HG02938 (cell line): Measurements from ENCODE around the gene XYLT2.
"Not testable (repeated sequence)": the region's sequence is repeated elsewhere in the genome, so short reads cannot be mapped to it uniquely, and the experiment has no call there.

ENCODE experiments used
- ATAC-seq: cut with Tn5 transposase; IDR thresholded peaks from one replicate; pipeline ENCODE4 v1.9.1; 2021; ENCODE audit warnings: mild to moderate bottlenecking, moderate library complexity; ENCODE audit not compliant: unreplicated experiment

XYLT2 gene

GRCh38 chr17:50345432-50346312 lies at the start of gene XYLT2:
Gene XYLT2 (plus strand): TSS chr17:50346126. CDS start chr17:50346141, 15 bp downstream.
- ATAC-seq = no peak

- ATAC-seq = no peak
These were observed 48.5 kb upstream of the XYLT2 start for GRCh38 chr17:50297407-50297865.

- ATAC-seq = no peak
These were observed 47.9 kb upstream of the XYLT2 start for GRCh38 chr17:50298018-50298417.

- no peak for ATAC-seq
These were observed 46.1 kb upstream of the XYLT2 start for GRCh38 chr17:50299776-50300175.

GRCh38 chr17:50300824-50301223 lies 45.1 kb upstream of the XYLT2 start:
- not testable (repeated sequence) for ATAC-seq

DNA sequence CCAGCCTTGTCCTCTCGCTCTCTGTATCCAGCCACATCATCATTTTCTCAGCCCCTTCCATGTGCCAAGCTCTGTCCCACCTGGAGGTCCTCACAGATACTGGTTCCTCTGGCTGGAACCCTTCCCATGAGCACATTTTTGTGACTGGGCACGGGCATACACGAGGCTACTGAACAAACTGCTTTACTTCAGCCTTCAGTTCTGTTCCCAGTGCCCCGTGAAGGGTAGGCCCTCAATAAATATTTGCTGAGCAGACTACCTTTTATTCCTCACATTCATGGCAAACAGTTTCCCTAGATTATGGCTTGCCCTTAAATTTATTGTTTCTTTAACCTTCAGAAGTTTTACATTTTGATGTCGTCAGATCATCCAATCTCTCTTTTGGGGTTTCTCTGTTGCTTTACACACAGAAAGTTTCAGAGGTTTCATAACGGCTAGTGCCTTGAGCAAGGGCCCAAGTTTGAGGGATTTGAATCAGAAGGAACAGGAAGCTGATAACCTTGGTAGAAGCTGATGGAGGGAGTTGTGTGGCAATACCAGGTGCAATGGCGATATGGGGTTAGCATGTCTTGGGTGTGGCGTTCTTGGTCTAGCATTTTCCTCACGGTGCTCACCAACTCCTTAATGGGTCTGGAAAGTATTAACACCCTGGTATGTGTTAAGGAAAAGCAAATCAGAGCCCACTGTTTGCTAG lies 43.9 kb upstream of the XYLT2 start:
- no peak for ATAC-seq

GRCh38 chr17:50303051-50303450 lies 42.9 kb upstream of the XYLT2 start:
- ATAC-seq = no peak

GRCh38 chr17:50303596-50303995 lies 42.3 kb upstream of the XYLT2 start:
- no peak for ATAC-seq

- ATAC-seq = no peak
These were observed 41.0 kb upstream of the XYLT2 start for GRCh38 chr17:50304781-50305404.

- ATAC-seq = no peak
These were observed 38.3 kb upstream of the XYLT2 start for GRCh38 chr17:50307654-50308053.

- ATAC-seq = no peak
These were observed 37.3 kb upstream of the XYLT2 start for GRCh38 chr17:50308666-50309065.

DNA sequence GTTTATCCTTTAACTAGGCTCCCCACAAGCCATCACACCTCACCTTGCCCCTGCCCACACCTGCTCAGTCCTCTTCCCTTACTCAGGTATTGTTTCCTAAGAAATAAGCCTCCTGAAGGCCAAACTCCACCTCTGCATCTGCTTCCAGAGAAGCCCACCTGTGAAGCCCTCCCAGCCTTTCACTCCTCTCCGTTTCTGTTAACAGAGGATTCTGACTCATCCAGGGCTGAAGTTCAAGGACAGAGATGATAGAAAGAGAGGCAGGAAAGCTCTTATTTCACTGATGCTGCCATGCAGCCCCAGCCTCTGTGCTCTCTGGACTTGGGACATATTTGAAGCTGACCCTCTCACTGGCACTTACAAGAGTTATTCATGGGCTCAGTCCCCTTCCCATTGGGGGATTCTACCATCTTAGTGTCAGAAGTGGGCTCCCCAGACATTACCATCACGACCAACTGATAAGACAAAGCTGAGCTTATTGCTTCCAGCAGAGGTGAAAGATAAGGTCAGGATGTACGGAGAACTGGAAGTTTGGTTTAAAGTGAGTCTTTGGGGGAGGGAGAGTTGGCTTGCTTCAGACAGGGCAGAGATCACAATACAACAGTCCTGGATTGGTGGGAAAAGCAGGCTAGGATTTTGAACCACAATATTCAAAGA lies 35.3 kb upstream of the XYLT2 start:
- ATAC-seq = no peak

DNA sequence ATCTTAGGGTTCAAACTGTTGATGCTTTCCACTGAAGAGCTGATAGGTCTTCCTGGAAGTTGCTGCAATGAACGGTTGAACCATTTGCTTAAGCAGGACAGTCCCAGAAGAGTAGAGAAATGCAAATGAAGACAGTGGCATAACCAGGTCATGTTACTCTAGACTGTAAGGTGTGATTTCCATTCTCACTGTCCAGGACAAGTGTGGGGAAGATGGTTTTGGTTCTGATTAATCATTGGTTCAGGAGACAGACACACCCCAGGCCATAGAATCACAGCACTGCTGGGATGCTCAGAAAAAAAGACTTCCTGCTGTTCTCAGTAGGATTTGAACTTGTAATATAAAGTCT lies 34.8 kb upstream of the XYLT2 start:
- no peak for ATAC-seq

DNA sequence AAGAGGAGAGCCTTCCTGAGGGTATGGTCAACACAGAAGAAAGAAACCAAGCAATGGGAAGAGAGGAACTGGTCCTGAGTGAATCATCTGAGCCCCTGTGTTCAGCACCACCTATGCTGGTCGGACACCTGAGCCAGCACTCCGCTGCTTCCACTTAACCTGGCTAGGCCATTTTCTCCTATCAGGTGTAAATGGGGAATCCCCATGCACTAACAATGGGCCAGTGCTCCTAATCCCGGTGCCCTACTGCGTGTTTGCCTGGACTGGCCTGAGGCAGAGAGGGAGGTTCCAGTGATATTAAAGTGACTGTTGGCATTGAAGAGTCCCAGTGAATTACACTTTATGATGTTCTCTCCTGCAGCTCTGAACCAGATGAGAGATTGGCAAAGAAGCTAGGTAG lies 34.4 kb upstream of the XYLT2 start:
- ATAC-seq = no peak

GRCh38 chr17:50312308-50312707 lies 33.6 kb upstream of the XYLT2 start:
- no peak for ATAC-seq

GRCh38 chr17:50314456-50315011 lies 31.4 kb upstream of the XYLT2 start:
- ATAC-seq = no peak

- ATAC-seq = no peak
These were observed 29.8 kb upstream of the XYLT2 start for GRCh38 chr17:50316016-50316587.

DNA sequence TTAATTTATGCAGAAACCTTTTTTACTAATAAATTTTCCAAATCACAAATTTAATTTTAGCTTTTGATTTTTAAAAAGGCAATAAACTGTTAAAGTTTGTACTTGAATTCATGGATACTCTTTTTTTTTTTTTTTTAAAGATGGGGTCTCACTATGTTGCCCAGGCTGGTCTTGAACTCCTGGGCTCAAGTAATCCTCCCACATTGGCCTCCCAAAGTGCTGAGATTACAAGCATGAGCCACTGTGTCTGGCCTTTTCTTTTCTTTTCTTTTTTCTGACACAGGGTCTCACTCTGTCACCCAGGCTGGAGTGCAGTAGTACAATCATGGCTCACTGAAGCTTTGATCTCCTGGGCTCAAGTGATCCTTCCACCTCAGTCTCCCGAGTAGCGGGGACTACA lies 29.3 kb upstream of the XYLT2 start:
- ATAC-seq = not testable (repeated sequence)

DNA sequence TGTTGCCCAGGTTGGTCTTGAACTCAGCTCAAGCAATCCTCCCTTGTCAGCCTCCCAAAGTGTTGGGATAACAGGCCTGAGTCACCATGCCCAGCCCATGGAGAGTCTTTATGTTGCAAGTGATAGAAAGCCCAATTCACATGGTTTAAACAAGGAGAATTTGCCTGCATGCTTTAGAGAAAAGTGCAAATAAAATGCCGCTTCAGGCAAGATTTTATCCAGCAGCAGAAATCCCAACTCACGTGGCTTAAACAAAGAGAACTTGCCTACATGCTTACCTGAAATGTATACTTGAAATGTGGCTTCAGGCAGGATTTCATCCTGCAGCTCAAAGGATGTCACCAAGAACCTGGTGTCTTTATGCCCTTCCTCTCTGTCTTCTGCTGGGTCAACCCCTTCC lies 28.8 kb upstream of the XYLT2 start:
- ATAC-seq = no peak

- no peak for ATAC-seq
These were observed 27.2 kb upstream of the XYLT2 start for GRCh38 chr17:50318501-50319285.
